ENCODE measurements around the gene NSD2.

DNA sequence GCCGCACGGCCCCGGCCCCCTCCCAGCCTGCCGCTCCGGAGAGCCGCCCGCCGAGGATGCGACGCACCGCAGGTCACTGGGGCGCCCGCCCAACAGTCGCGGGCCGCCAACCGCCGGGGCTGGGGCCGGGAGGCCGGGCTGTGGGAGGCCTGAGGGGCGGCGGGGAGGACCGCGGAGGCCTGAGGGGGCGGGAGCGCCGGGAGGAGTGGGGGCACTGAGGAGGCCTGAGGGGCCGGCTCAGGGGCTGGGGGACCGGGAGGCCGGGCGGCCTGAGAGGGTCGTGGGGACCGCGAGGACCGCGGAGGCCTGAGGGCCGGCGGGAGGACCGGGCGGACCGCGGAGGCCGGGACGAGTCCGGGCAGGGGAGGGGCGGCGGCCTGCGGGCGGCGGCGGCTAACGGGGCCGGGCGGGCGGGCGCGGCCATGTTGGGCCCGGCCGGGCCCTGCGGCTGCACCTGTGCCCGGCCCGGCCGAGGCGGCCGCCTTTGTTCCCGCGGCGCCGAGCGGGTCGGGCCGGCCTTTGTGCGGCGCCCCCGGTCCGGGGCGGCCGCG, 353 bp downstream of the NSD2 start:
- TF ChIP-seq CTCF (IDR thresholded peaks at IDR 0.05) = no peak
- TF ChIP-seq POLR2A (IDR thresholded peaks at IDR 0.05) = no peak
